ENCODE results near the gene TBX21.

The TBX21 gene

DNA sequence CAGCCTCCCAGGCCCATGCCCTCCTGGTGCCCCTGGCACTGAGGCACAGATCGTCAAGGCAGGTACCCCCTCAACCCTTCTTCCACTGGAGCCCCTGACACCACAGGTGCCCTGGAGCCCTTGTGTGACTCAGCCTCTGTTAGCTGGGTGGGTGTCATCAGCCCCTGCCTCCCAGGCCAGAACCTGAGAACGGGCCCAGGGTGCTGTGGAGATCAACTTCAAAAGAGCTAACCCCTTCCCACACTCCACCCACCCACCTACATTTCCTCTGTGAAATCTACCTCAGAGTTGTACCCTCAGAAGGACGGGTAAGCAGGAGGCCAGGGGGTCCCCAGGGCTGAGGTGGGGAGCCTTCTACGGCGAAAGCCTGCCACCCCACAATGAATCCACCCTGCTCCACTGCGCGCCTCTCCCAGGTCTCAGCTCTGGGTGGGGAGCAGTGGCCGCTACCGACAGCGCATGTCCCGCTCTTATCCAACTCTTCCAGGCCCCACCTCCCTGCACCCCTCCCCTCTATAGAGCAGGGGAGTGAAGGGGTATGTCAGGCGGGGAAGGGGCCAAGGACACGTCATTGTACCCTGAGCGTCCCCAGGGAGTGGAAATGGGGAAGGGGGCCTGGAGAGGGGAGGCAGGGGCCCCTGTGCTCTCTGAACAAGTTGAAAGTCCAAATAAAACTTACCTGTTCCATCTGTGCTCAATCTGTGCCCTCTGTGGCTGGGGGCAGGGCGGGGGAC, 21.5 kb upstream of the TBX21 start:
- no peak for DNase-seq (ENCODE audit: low spot score)
- TF ChIP-seq, protein P1, sequence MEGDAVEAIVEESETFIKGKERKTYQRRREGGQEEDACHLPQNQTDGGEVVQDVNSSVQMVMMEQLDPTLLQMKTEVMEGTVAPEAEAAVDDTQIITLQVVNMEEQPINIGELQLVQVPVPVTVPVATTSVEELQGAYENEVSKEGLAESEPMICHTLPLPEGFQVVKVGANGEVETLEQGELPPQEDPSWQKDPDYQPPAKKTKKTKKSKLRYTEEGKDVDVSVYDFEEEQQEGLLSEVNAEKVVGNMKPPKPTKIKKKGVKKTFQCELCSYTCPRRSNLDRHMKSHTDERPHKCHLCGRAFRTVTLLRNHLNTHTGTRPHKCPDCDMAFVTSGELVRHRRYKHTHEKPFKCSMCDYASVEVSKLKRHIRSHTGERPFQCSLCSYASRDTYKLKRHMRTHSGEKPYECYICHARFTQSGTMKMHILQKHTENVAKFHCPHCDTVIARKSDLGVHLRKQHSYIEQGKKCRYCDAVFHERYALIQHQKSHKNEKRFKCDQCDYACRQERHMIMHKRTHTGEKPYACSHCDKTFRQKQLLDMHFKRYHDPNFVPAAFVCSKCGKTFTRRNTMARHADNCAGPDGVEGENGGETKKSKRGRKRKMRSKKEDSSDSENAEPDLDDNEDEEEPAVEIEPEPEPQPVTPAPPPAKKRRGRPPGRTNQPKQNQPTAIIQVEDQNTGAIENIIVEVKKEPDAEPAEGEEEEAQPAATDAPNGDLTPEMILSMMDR (IDR thresholded peaks at IDR 0.05; ENCODE audit: extremely low read depth, missing control alignments), result no peak

DNA sequence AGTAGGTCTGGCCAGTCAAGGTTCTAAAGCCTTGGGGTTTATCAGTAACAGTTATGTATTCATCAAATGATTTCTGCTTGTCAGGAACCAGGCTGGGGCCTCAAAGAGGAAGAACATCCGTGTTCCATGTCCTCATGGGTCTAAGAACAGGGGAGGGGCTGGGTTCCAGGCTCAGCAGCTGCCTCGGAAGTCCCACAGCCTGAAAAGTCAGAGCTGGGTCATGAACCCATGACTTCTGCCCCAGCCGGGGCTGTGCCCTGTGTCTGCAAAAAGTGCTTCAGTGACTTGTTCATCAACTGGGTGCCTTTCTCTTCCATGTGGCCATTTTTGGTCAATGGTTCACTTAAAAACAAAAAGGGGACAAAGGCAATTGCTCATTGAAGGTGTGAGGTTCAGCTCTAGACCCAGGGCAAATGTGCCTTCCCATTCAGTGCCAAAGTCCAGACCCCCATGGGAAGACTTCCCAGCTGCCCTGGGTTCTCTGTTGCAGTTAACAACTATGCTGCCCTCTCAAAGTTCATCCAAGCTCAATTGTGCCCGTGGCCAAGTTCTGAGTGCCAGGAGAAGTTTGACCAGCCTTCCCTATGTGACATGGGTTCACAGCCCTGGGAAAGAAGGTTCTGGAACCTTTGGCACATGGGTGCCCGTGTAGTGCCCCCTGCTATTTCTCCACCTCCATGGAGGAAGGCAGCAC, 20.6 kb upstream of the TBX21 start:
- no peak for DNase-seq (ENCODE audit: low spot score)
- TF ChIP-seq, protein P1 (IDR thresholded peaks at IDR 0.05; ENCODE audit: extremely low read depth, missing control alignments), result no peak

DNA sequence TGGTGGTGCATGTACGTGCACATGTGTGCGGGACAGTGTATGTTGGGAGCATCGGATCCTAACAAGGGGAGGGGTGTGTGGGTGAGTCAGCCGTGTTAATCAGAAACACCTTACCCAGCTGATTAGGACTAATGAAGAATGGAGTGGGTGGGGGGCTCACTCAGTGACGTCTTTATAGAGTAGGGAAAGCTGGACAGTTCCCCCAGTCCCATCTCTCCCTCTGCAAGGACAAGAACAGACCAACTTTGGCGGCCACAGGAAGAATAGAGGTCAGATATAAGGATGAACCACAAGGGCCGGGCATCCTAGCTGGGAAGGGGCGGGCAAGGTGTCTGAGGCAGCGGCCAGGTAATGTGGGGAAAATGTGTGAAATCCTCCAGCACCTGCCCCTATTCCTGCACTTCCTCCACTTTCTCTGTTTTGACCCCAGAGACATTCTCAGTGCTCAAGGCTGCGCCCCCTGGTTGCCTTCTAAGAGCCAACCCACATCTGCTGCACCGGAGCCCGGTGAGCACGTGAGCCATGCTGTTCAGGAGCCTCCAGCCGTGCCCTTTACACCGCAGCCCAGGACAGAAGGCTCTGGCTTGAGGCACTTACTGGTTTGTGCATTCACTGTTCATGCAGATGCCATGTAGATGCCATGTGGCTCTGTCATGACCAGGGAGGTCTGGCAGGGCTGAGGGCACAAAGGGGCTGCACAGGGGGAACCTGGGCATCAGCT, 18.9 kb upstream of the TBX21 start:
- no peak for DNase-seq (ENCODE audit: low spot score)
- TF ChIP-seq, protein P1 (IDR thresholded peaks at IDR 0.05; ENCODE audit: extremely low read depth, missing control alignments), result no peak

DNA sequence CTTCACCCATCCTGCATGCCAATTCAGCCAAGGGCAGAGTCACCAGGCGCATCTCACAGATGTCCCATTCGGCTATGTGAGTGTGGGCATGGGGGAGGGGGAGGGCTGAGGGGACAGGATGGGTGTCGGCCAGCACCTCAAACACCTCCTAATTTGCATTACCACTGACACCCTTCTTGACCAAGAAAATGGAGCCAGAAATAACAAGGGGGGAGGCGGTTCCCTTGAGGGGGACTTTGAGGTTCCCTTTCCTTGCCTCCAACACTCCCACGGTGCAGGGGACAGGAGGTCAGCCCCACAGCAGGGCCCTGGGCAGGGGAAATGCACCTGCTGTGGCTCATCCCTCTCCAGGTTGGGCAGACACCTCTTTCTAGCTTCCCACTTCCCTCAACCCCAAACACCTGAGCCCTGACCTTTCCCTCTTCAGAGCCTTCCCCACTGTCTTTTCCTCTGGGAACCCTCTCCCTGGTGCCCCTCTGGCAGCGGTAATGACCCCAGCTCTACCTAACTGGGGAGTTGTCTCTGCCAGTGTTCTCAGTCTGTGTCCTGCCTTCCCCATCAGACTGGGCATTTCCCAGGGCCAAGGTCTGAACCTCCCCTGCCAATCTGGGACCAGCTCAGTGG, 18.2 kb upstream of the TBX21 start:
- TF ChIP-seq, protein P1 (IDR thresholded peaks at IDR 0.05; ENCODE audit: extremely low read depth, missing control alignments), result no peak
- DNase-seq (ENCODE audit: low spot score), result peak; percentile 67

DNA sequence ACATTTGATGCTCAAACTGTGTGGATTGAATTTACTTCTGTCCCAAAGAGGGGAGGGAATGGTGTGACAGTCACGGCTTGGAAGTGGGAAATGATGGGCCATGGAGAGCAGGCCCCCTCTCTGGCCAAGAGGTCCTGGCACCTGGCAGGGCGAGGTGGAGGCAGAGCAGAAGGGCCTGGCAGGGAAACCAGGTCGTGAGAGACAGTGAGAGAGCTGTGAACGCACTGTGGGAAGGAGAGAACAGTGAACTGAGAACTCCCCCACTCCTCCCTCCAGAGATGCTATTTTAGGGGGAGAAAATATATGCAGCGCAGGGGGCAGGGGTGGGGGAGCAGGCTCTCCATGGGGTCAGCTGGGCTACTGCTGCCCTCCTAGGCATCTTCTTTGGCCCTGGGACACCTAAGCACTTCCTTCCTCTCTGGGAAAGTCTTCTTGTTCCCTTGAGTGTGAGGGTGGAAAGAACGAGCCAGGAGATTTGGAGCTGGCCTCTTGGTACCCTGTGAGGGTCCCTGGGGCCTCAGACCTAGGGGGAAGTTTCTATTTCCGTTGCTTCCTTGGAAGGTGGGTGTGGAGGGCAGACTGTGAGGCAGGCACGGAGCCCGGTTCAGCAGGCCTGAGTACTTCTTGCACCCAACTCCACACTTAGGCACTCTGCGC, 17.2 kb upstream of the TBX21 start:
- no peak for DNase-seq (ENCODE audit: low spot score)
- TF ChIP-seq, protein P1 (IDR thresholded peaks at IDR 0.05; ENCODE audit: extremely low read depth, missing control alignments), result no peak

DNA sequence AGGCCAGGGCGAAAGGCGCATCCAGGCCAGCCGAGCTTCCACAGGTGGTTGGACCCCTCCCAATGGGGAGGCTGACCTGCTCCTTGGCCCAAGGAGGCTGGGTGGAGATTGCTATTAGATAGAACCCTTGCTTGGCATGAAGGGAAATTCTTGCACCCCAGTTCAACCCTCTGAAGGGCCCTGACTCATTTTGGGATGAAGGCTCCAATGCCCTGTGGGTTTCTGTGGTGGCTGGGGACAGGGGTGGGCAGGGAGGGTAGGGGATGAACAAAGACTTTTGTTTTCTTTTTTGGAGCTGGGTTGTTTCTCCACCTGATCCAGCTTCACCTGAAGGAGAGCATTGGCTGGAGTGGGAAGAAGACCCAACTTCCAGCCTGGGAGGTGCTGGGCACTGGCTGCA, 16.7 kb upstream of the TBX21 start:
- no peak for DNase-seq (ENCODE audit: low spot score)
- TF ChIP-seq, protein P1 (IDR thresholded peaks at IDR 0.05; ENCODE audit: extremely low read depth, missing control alignments), result no peak

Measured in GM20000 (cell line).